ENCODE measurements around the gene TMEM235. TPM values are rescaled to one million over a fixed set of nuclear protein-coding genes. Genes with fewer than 3 reads are reported as not detected.

The TMEM235 gene
- total RNA-seq, 2 experiments from 2014 or later: not detected

GRCh38 chr17:78268191-78268874 is 36.9 kb downstream of the TMEM235 start:
- Mint-ChIP-seq H3K4me1 (peaks cover 4% of the 10 kb centered on the region), H3K36me3 (no peaks in the 10 kb centered on the region), H3K27me3 (peaks cover 15% of the 10 kb centered on the region), H3K27ac (no peak overlapping the region), H3K9me3 (ENCODE audit: low read depth) (no peaks in the 10 kb centered on the region), H3K4me3 (no peak overlapping the region)
- ATAC-seq: no peak
- DNase-seq: no peak
- CTCF ChIA-PET: interaction anchor here (0.9 kb wide), 1 partner anchor 249 kb away, joined by 4 read pairs; no protein-coding TSS in a partner anchor

- peaks cover 4% of the 10 kb centered on the region for H3K4me1 Mint-ChIP-seq
- ATAC-seq (no peak), DNase-seq (no peak)
- peaks cover 17% of the 10 kb centered on the region for H3K27me3 Mint-ChIP-seq
- no peak overlapping the region for H3K27ac Mint-ChIP-seq
- no peaks in the 10 kb centered on the region for H3K9me3 Mint-ChIP-seq (ENCODE audit: low read depth)
- H3K4me3 Mint-ChIP-seq: no peak overlapping the region
- H3K36me3 Mint-ChIP-seq: no peaks in the 10 kb centered on the region
- CTCF ChIA-PET: interaction anchor here (0.6 to 0.9 kb wide), 2 partner anchors 108 to 250 kb away, joined by 3 to 4 read pairs; no protein-coding TSS in a partner anchor
Observed at GRCh38 chr17:78268951-78269905, 37.8 kb downstream of the TMEM235 start.

GRCh38 chr17:78269955-78270381 is 38.5 kb downstream of the TMEM235 start:
- Mint-ChIP-seq H3K27ac (no peak overlapping the region), H3K4me3 (no peak overlapping the region), H3K27me3 (peaks cover 17% of the 10 kb centered on the region), H3K4me1 (peaks cover 4% of the 10 kb centered on the region), H3K36me3 (no peaks in the 10 kb centered on the region), H3K9me3 (ENCODE audit: low read depth) (no peaks in the 10 kb centered on the region)
- DNase-seq (no peak), ATAC-seq (no peak)
- CTCF ChIA-PET: interaction anchor here (0.6 kb wide), 1 partner anchor 107 kb away, joined by 3 read pairs; no protein-coding TSS in a partner anchor

GRCh38 chr17:78271419-78272170 is 40.2 kb downstream of the TMEM235 start:
- H3K27ac Mint-ChIP-seq: no peak overlapping the region
- ATAC-seq: no peak
- H3K4me3 Mint-ChIP-seq: no peak overlapping the region
- H3K4me1 Mint-ChIP-seq: peaks cover 10% of the 10 kb centered on the region
- no peak for DNase-seq
- H3K27me3 Mint-ChIP-seq: peaks cover 17% of the 10 kb centered on the region
- CTCF ChIA-PET: interaction anchor here (1.2 to 1.5 kb wide), 3 partner anchors 19 to 21 kb away, joined by 3 read pairs; no protein-coding TSS in a partner anchor
- no peaks in the 10 kb centered on the region for H3K9me3 Mint-ChIP-seq (ENCODE audit: low read depth)
- no peaks in the 10 kb centered on the region for H3K36me3 Mint-ChIP-seq

GRCh38 chr17:78272181-78272913 is 40.9 kb downstream of the TMEM235 start:
- CTCF ChIA-PET: interaction anchor here (2.3 kb wide), 1 partner anchor 150 kb away, joined by 9 read pairs; no protein-coding TSS in a partner anchor
- peak; percentile 47 for ATAC-seq
- H3K36me3 Mint-ChIP-seq: no peaks in the 10 kb centered on the region
- H3K27ac Mint-ChIP-seq: no peak overlapping the region
- no peak for DNase-seq
- H3K4me3 Mint-ChIP-seq: no peak overlapping the region
- H3K9me3 Mint-ChIP-seq (ENCODE audit: low read depth): no peaks in the 10 kb centered on the region
- peaks cover 11% of the 10 kb centered on the region for H3K4me1 Mint-ChIP-seq
- peaks cover 17% of the 10 kb centered on the region for H3K27me3 Mint-ChIP-seq

- no peak for DNase-seq
- peaks cover 17% of the 10 kb centered on the region for H3K27me3 Mint-ChIP-seq
- no peak overlapping the region for H3K4me3 Mint-ChIP-seq
- peaks cover 11% of the 10 kb centered on the region for H3K4me1 Mint-ChIP-seq
- no peak overlapping the region for H3K27ac Mint-ChIP-seq
- no peaks in the 10 kb centered on the region for H3K36me3 Mint-ChIP-seq
- no peak for ATAC-seq
- CTCF ChIA-PET: interaction anchor here (2.3 kb wide), 1 partner anchor 149 kb away, joined by 9 read pairs; no protein-coding TSS in a partner anchor
- H3K9me3 Mint-ChIP-seq (ENCODE audit: low read depth): no peaks in the 10 kb centered on the region
Observed at GRCh38 chr17:78272914-78273258, 41.5 kb downstream of the TMEM235 start.

GRCh38 chr17:78273813-78274212 is 42.4 kb downstream of the TMEM235 start:
- Mint-ChIP-seq H3K4me3 (no peak overlapping the region), H3K36me3 (no peaks in the 10 kb centered on the region), H3K27me3 (peaks cover 17% of the 10 kb centered on the region), H3K27ac (no peak overlapping the region), H3K4me1 (peaks cover 11% of the 10 kb centered on the region), H3K9me3 (ENCODE audit: low read depth) (no peaks in the 10 kb centered on the region)
- DNase-seq (no peak), ATAC-seq (no peak)
- CTCF ChIA-PET: interaction anchor here (1.3 to 2.3 kb wide), 2 partner anchors 11 to 148 kb away, joined by 5 to 9 read pairs; no protein-coding TSS in a partner anchor

- H3K36me3 Mint-ChIP-seq: no peaks in the 10 kb centered on the region
- peaks cover 11% of the 10 kb centered on the region for H3K4me1 Mint-ChIP-seq
- H3K27ac Mint-ChIP-seq: no peak overlapping the region
Observed at GRCh38 chr17:78275355-78275754, 43.9 kb downstream of the TMEM235 start.

GRCh38 chr17:78276098-78276887 is 44.9 kb downstream of the TMEM235 start:
- Mint-ChIP-seq H3K4me3 (no peak overlapping the region), H3K27me3 (peaks cover 17% of the 10 kb centered on the region), H3K36me3 (no peaks in the 10 kb centered on the region), H3K27ac (no peak overlapping the region), H3K4me1 (peaks cover 11% of the 10 kb centered on the region), H3K9me3 (ENCODE audit: low read depth) (no peaks in the 10 kb centered on the region)
- ATAC-seq (peak; percentile 49), DNase-seq (no peak)
- CTCF ChIA-PET: interaction anchor here (0.6 to 1.4 kb wide), 3 partner anchors 13 to 686 kb away, joined by 3 to 5 read pairs (median 4); no protein-coding TSS in a partner anchor

More at GRCh38 chr17:78275355-78275754, 43.9 kb downstream of the TMEM235 start:
- no peaks in the 10 kb centered on the region for H3K9me3 Mint-ChIP-seq (ENCODE audit: low read depth)
- H3K4me3 Mint-ChIP-seq: no peak overlapping the region
- DNase-seq: no peak
- ATAC-seq: no peak
- H3K27me3 Mint-ChIP-seq: peaks cover 17% of the 10 kb centered on the region
- CTCF ChIA-PET: interaction anchor here (1.4 kb wide), 1 partner anchor 24 kb away, joined by 5 read pairs; no protein-coding TSS in a partner anchor

GRCh38 chr17:78278139-78278741 is 46.8 kb downstream of the TMEM235 start:
- DNase-seq (no peak), ATAC-seq (no peak)
- CTCF ChIA-PET: interaction anchor here (1.6 kb wide), 1 partner anchor 10 kb away, joined by 4 read pairs; no protein-coding TSS in a partner anchor
- Mint-ChIP-seq H3K27me3 (peaks cover 3% of the 10 kb centered on the region), H3K4me1 (peaks cover 7% of the 10 kb centered on the region), H3K9me3 (ENCODE audit: low read depth) (no peaks in the 10 kb centered on the region), H3K27ac (no peak overlapping the region), H3K36me3 (no peaks in the 10 kb centered on the region), H3K4me3 (no peak overlapping the region)

GRCh38 chr17:78279360-78279990 is 48.0 kb downstream of the TMEM235 start:
- Mint-ChIP-seq H3K27me3 (no peaks in the 10 kb centered on the region), H3K4me3 (no peak overlapping the region), H3K36me3 (no peaks in the 10 kb centered on the region), H3K9me3 (ENCODE audit: low read depth) (no peaks in the 10 kb centered on the region), H3K27ac (no peak overlapping the region), H3K4me1 (peaks cover 7% of the 10 kb centered on the region)
- DNase-seq: no peak
- no peak for ATAC-seq
- CTCF ChIA-PET: interaction anchor here (1.6 kb wide), 1 partner anchor 9 kb away, joined by 4 read pairs; no protein-coding TSS in a partner anchor

Data from activated CD8-positive, alpha-beta memory T cell treated with anti-CD3 and anti-CD28 coated beads, Interleukin-2, amount 10 ng/mL, durations not matched to agents 7 days and 5 days (primary cell).